HEK293T (cell line): ENCODE measurements around the gene DMD.

Source experiments
- ARNT ChIP-seq: fragments of 450-650 bp; IDR thresholded peaks from 2 replicates; pipeline ENCODE4 v1.6.1; 2017; ENCODE audit warnings: mild to moderate bottlenecking
- BHLHE40 ChIP-seq: fragments of 450-650 bp; IDR thresholded peaks from 2 replicates; pipeline ENCODE4 v1.6.1; 2016; ENCODE audit warnings: mild to moderate bottlenecking, moderate library complexity, borderline replicate concordance
- ELF4 ChIP-seq: fragments of 450-650 bp; IDR thresholded peaks from 2 replicates; pipeline ENCODE4 v1.6.1; 2017; ENCODE audit warnings: antibody characterized with exemption
- FOXA1 ChIP-seq: fragments of 450-650 bp; IDR thresholded peaks from 2 replicates; pipeline ENCODE4 v1.6.1; 2016; ENCODE audit warnings: mild to moderate bottlenecking
- FOXM1 ChIP-seq: fragments of 450-650 bp; IDR thresholded peaks from 2 replicates; pipeline ENCODE4 v1.6.1; 2017; ENCODE audit warnings: mild to moderate bottlenecking, borderline replicate concordance
- HDGF ChIP-seq: fragments of 450-650 bp; IDR thresholded peaks from 2 replicates; pipeline ENCODE4 v1.6.1; 2017; ENCODE audit warnings: antibody characterized with exemption, borderline replicate concordance
- L3MBTL2 ChIP-seq: fragments of 450-650 bp; conservative IDR thresholded peaks from 2 replicates; pipeline ENCODE4 v1.6.1; 2016; ENCODE audit warnings: mild to moderate bottlenecking
- SP1 ChIP-seq: fragments of 450-650 bp; IDR thresholded peaks from 2 replicates; pipeline ENCODE4 v1.6.1; 2017
- SUZ12 ChIP-seq: fragments of 450-650 bp; IDR thresholded peaks from 2 replicates; pipeline ENCODE4 v1.6.1; 2016; ENCODE audit warnings: mild to moderate bottlenecking
- TF ChIP-seq, protein P1 (sequence below): fragments of 450-650 bp; IDR thresholded peaks from 2 replicates; pipeline ENCODE4 v1.6.1; 2016

DNA sequence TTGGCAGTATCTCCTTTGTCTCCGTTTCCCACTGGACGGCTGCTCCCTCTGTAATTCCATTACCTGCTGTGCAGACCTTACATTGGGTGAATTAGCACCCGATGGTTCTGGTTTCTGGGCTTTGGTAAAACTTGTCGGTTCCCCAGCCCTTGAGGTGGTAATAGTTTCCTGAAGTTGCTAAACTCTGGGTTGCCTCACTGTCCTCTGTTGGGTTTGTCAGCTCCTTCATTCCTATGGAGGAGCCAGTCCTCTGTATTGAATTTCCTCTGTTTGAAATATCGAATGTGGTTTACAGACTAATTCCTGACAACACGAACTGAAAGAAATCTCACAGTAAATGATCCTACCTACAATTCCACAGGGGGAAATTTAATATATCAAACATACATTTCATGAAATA is 1548.2 kb downstream of the DMD start:
- no peak for TF ChIP-seq BHLHE40
- no peak for TF ChIP-seq ELF4
- TF ChIP-seq, protein P1, sequence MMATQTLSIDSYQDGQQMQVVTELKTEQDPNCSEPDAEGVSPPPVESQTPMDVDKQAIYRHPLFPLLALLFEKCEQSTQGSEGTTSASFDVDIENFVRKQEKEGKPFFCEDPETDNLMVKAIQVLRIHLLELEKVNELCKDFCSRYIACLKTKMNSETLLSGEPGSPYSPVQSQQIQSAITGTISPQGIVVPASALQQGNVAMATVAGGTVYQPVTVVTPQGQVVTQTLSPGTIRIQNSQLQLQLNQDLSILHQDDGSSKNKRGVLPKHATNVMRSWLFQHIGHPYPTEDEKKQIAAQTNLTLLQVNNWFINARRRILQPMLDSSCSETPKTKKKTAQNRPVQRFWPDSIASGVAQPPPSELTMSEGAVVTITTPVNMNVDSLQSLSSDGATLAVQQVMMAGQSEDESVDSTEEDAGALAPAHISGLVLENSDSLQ: no peak
- TF ChIP-seq FOXM1: no peak
- TF ChIP-seq SUZ12: no peak
- TF ChIP-seq HDGF: no peak
- no peak for TF ChIP-seq ARNT
- TF ChIP-seq SP1: no peak
- no peak for TF ChIP-seq L3MBTL2
- TF ChIP-seq FOXA1: no peak
